Karpas-422 (cell line): ENCODE data around the gene MGAT5B. TPM values are rescaled to one million over a fixed set of nuclear protein-coding genes. Genes with fewer than 3 reads are reported as not detected.

Experiments used
- DNase-seq: peaks from one replicate; pipeline ENCODE4 v3.0.0-alpha.2; 2015
- H2AFZ ChIP-seq: fragments of 200-600 bp; sonication (generic); 2 replicates; pipeline ENCODE4 v1.6.1; 2014; ENCODE audit warnings: antibody characterized with exemption, low read length, mixed read lengths
- H3K27ac ChIP-seq: fragments of 200-600 bp; sonication (generic); 2 replicates; pipeline ENCODE4 v1.5.1; 2014; ENCODE audit warnings: mild to moderate bottlenecking, low read length, moderate library complexity
- H3K27me3 ChIP-seq: fragments of 200-600 bp; sonication (generic); 2 replicates; pipeline ENCODE4 v1.6.1; 2014; ENCODE audit warnings: low read length, mixed read lengths
- H3K36me3 ChIP-seq: fragments of 200-600 bp; sonication (generic); 2 replicates; pipeline ENCODE4 v1.6.1; 2014; ENCODE audit warnings: low read length, mixed read lengths; ENCODE audit not compliant: insufficient read depth
- H3K4me1 ChIP-seq: fragments of 200-600 bp; sonication (generic); 2 replicates; pipeline ENCODE4 v1.6.1; 2014; ENCODE audit warnings: mild to moderate bottlenecking, low read length, mixed read lengths
- H3K4me2 ChIP-seq: fragments of 200-600 bp; sonication (generic); 2 replicates; pipeline ENCODE4 v1.6.1; 2014; ENCODE audit warnings: low read length, low read depth, mild to moderate bottlenecking; ENCODE audit not compliant: poor library complexity, severe bottlenecking
- H3K4me3 ChIP-seq: fragments of 200-600 bp; sonication (generic); 2 replicates; pipeline ENCODE4 v1.5.1; 2014; ENCODE audit warnings: mild to moderate bottlenecking, antibody characterized with exemption, low read length, mixed read lengths
- H3K79me2 ChIP-seq: fragments of 200-600 bp; sonication (generic); 2 replicates; pipeline ENCODE4 v1.6.1; 2014; ENCODE audit warnings: mild to moderate bottlenecking, low read length, mixed read lengths
- H3K9ac ChIP-seq: fragments of 200-600 bp; sonication (generic); 2 replicates; pipeline ENCODE4 v1.6.0; 2014; ENCODE audit warnings: low read length
- H3K9me2 ChIP-seq: fragments of 200-600 bp; sonication (generic), shearing (Covaris generic); replicated peaks from 2 replicates; pipeline ENCODE4 v1.6.0; 2014; ENCODE audit warnings: mild to moderate bottlenecking, low read length, moderate library complexity; ENCODE audit not compliant: insufficient read depth
- H3K9me3 ChIP-seq: fragments of 300-700, 200-600 bp; sonication (generic); 2 replicates; pipeline ENCODE4 v1.6.1; 2014; ENCODE audit warnings: low read length, mixed read lengths
- H4K20me1 ChIP-seq: fragments of 200-600 bp; sonication (generic); 2 replicates; pipeline ENCODE4 v1.6.1; 2014; ENCODE audit warnings: mild to moderate bottlenecking, antibody characterized with exemption, low read length, low read depth; ENCODE audit not compliant: insufficient read depth
- total RNA-seq: library from RNA; depleted of rRNA; stranded (reverse); fragments of >200 nt; shearing (Covaris generic); gene quantifications from 2 replicates; pipeline ENCODE4 v1.2.3, GENCODE V29; 2014; ENCODE audit warnings: low replicate concordance

Gene MGAT5B
- total RNA-seq, 1 experiment from 2014 or later, result not detected

DNA sequence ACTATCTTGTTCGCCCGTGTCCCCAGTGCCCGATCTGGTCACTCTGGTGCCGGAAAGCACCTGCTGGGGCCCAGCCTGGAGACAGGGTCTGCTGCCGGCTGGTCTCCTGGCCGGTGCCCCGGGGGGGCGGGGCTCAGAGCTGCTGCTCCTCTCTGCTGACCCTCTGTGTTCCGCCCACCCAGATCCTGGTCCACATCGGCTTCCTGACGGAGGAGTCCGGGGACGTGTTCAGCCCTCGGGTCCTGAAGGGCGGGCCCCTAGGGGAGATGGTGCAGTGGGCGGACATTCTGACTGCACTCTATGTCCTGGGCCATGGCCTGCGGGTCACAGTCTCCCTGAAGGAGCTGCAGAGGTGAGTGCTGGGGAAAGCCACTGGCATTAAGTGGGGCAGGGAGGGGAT lies 37.6 kb downstream of the MGAT5B start:
- no peaks in the 10 kb centered on the region for H3K27me3 ChIP-seq
- H3K9me2 ChIP-seq, result no peaks in the 10 kb centered on the region
- H3K4me1 ChIP-seq, result no peaks in the 10 kb centered on the region
- no peaks in the 10 kb centered on the region for H3K36me3 ChIP-seq
- no peak overlapping the region for H3K9ac ChIP-seq
- H3K79me2 ChIP-seq, result no peaks in the 10 kb centered on the region
- H4K20me1 ChIP-seq, result no peaks in the 10 kb centered on the region; the same call in 1 of the 2 replicates
- H3K9me3 ChIP-seq, result no peaks in the 10 kb centered on the region
- no peak overlapping the region for H3K4me3 ChIP-seq
- no peak overlapping the region for H3K27ac ChIP-seq
- no peak overlapping the region for H3K4me2 ChIP-seq
- DNase-seq, result no peak
- H2AFZ ChIP-seq, result no peak overlapping the region

DNA sequence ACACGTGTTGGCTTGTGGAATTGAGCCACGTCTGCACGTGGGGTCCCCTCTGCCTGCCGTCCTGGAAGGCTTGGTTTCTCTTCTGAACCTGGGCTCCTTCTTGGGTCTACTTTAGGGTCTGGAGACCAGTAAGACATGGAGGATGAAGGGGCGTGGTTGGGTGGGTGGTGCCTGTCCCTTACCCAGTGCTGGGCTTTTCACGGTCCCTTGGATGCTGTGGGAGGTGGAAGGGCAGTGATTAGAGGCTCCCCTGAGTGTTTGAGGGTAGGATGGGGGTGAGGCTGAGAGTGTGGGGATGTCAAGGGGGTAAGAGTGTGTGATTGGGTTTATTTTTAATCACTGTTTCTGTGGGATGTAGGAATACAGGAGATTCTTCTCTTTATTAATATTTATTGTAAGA lies 38.3 kb downstream of the MGAT5B start:
- no peaks in the 10 kb centered on the region for H3K36me3 ChIP-seq
- H3K9me2 ChIP-seq, result no peaks in the 10 kb centered on the region
- no peak for DNase-seq
- no peak overlapping the region for H3K9ac ChIP-seq
- H2AFZ ChIP-seq, result no peak overlapping the region
- H3K27me3 ChIP-seq, result no peaks in the 10 kb centered on the region
- H3K79me2 ChIP-seq, result no peaks in the 10 kb centered on the region
- H4K20me1 ChIP-seq, result no peaks in the 10 kb centered on the region; the same call in 1 of the 2 replicates
- no peaks in the 10 kb centered on the region for H3K9me3 ChIP-seq
- no peaks in the 10 kb centered on the region for H3K4me1 ChIP-seq
- H3K27ac ChIP-seq, result no peak overlapping the region
- H3K4me3 ChIP-seq, result no peak overlapping the region
- no peak overlapping the region for H3K4me2 ChIP-seq

DNA sequence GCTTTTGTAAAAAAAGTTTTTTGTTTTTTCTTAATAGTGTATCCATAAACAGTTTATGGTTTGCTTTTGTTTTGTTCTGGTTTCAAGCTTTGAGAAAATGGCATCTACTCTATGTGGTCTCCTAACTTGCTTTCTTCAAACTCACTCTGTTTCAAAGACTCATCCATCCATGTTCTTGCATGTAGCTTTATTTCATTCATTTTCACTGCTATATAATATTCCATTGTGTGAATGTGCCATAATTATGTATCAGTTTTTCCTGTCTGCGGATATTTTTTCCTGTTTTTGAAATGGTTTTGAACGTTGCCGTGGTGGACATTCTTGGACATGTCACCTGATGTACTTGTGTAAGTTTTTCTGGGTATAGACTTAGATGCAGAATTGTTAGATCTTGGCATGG lies 39.1 kb downstream of the MGAT5B start:
- H3K27me3 ChIP-seq, result no peaks in the 10 kb centered on the region
- no peaks in the 10 kb centered on the region for H3K36me3 ChIP-seq
- no peak for DNase-seq
- no peaks in the 10 kb centered on the region for H3K79me2 ChIP-seq
- H3K9ac ChIP-seq, result no peak overlapping the region
- no peaks in the 10 kb centered on the region for H3K9me2 ChIP-seq
- no peaks in the 10 kb centered on the region for H3K9me3 ChIP-seq
- no peak overlapping the region for H2AFZ ChIP-seq
- no peaks in the 10 kb centered on the region for H3K4me1 ChIP-seq
- H3K4me2 ChIP-seq, result no peak overlapping the region
- no peak overlapping the region for H3K27ac ChIP-seq
- H3K4me3 ChIP-seq, result no peak overlapping the region
- H4K20me1 ChIP-seq, result no peaks in the 10 kb centered on the region; the same call in 1 of the 2 replicates

DNA sequence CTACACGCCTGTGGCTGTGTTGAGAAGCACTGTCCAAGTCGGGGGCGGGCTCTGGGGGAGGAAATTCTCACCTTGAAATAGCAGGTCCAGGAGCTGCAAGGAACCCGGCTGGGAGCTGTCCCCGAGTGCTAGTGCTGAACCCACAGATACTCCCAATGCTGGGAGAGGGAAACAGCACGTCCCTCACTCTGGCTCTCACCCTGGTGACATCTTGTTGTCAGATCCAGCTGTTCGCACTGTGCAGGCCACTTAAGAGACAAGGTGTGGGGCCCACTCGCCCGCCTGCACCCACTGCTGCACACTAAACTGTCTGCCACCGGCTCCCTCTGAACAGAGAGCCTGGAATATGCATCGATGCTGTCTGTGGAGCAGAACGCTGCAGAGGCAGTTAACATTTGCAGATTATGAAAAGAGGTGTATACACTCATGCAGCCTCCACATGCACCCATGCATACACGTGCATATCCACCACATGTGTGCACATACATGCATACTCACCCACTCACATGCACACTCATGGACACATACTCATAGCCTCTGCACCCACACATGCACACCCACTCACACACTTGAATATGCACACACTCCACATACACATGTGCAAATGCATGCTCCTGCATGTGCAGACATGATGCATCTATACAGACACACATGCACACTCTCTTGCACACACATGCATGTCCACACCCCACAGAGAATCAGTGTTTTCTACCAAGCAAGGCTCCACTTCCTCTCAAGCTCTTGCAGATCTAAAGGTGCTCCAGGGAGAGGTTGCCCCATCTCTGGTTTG lies 42.0 kb downstream of the MGAT5B start:
- no peaks in the 10 kb centered on the region for H3K4me1 ChIP-seq
- no peak overlapping the region for H3K27ac ChIP-seq
- H3K9ac ChIP-seq, result no peak overlapping the region
- no peaks in the 10 kb centered on the region for H3K9me2 ChIP-seq
- peak; percentile 77 for DNase-seq
- no peak overlapping the region for H2AFZ ChIP-seq
- H3K4me2 ChIP-seq, result no peak overlapping the region
- no peaks in the 10 kb centered on the region for H3K36me3 ChIP-seq
- H3K4me3 ChIP-seq, result no peak overlapping the region
- H3K9me3 ChIP-seq, result no peaks in the 10 kb centered on the region
- H4K20me1 ChIP-seq, result no peaks in the 10 kb centered on the region; the same call in 1 of the 2 replicates
- no peaks in the 10 kb centered on the region for H3K79me2 ChIP-seq
- H3K27me3 ChIP-seq, result no peaks in the 10 kb centered on the region

DNA sequence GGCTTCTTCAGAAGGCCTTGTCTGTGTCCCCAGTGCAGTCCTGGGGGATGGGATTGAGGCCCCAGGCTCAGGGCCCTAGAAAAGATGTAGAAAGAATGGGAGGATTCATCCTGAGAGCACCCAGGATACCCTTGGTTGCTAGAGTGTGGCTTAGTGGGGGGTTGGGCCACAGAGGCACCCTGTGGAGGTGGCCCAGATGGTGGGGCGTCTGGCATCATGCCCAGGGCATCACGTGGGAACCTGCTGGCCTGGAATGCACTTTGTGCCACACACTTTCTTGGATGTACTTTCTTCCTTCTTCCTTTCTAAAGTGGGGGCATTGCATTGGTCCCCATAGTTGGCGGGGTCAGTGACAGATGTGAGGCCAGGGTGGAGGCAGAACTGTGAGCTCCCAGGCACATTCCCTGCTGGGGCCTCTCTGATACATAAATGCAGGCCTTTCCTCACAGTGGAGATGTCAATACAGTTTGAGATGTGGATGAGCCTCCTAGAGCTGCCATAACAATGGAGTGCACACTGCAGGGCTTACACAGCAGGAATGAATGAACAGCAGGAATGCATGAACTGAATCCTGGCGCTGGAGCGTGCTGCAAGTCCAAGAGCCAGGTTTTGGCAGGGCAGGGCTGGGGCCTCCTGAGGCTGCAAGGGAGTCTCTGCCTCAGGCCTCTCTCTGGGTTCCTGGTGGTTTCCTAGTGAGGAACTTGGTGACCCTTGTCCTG lies 43.3 kb downstream of the MGAT5B start:
- Histone ChIP-seq H3K27ac (no peak overlapping the region), H3K9me3 (no peaks in the 10 kb centered on the region), H3K4me3 (no peak overlapping the region), H3K79me2 (no peaks in the 10 kb centered on the region), H4K20me1 (no peaks in the 10 kb centered on the region; the same call in 1 of the 2 replicates), H3K27me3 (no peaks in the 10 kb centered on the region), H3K9me2 (no peaks in the 10 kb centered on the region), H3K4me1 (no peaks in the 10 kb centered on the region), H2AFZ (no peak overlapping the region), H3K9ac (no peak overlapping the region), H3K4me2 (no peak overlapping the region), H3K36me3 (no peaks in the 10 kb centered on the region)
- no peak for DNase-seq

DNA sequence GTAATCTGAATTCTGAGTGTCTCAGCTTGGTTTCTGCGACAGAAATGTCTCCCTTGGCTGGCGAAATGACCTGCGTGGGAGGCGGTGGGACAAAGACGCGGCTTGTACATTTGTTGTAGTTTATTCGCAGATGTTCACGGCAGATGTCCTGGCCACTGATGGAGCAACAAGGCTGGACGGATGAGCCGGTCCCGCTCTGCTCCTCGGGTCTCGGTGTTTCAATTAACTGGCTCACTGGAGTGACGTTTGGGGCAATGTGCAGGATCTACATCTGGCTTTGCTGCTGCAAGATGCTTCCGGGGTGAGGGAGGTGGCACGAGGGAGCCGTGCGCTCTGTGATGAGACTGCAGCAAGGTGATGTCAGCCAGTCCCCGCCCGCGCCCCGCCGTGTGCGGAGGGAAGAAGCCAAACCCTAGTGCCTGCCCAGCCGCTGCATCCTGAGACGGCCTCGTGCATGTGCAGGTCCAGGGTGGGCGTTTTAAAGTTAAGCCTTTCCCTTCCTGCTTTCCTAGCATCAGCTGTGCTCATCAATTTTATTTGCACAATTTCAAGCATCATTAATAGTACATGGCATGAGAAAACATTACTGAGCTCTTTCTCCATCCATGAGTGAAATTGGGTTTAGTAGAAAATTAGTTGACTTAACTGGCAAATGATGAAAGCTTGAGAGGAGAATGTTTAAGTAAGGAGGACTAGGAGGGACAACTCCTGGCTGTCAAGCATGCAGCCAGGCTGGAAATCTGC lies 44.4 kb downstream of the MGAT5B start:
- H3K4me2 ChIP-seq, result no peak overlapping the region
- H3K4me1 ChIP-seq, result no peaks in the 10 kb centered on the region
- DNase-seq, result no peak
- no peak overlapping the region for H3K9ac ChIP-seq
- H3K36me3 ChIP-seq, result no peaks in the 10 kb centered on the region
- H3K9me3 ChIP-seq, result no peaks in the 10 kb centered on the region
- H3K4me3 ChIP-seq, result no peak overlapping the region
- H3K9me2 ChIP-seq, result no peaks in the 10 kb centered on the region
- H2AFZ ChIP-seq, result no peak overlapping the region
- no peak overlapping the region for H3K27ac ChIP-seq
- no peaks in the 10 kb centered on the region for H3K79me2 ChIP-seq
- H4K20me1 ChIP-seq, result no peaks in the 10 kb centered on the region; the same call in 1 of the 2 replicates
- no peaks in the 10 kb centered on the region for H3K27me3 ChIP-seq

DNA sequence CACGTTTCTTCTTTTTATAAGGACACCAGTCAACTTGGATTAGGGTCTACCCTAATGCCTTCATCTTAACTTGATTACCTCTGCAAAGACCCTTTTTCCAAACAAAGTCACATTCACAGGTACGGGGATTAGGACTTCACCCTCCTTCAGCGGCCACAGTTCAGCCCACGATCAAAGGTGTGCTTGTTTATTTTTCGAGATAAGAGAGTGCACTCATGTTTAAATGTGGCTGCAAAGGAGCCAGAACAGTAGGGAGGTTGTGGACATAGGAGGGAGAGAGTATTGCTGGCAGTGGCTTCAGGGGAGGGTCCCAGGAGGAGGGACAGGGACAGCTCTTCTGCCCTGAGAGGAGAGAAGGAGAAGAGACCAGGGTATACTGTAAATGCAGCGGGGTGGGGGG lies 46.7 kb downstream of the MGAT5B start:
- no peak overlapping the region for H2AFZ ChIP-seq
- H4K20me1 ChIP-seq, result no peaks in the 10 kb centered on the region; the same call in 1 of the 2 replicates
- DNase-seq, result no peak
- H3K9ac ChIP-seq, result no peak overlapping the region
- H3K36me3 ChIP-seq, result no peaks in the 10 kb centered on the region
- no peaks in the 10 kb centered on the region for H3K4me1 ChIP-seq
- H3K27ac ChIP-seq, result no peak overlapping the region
- no peaks in the 10 kb centered on the region for H3K79me2 ChIP-seq
- H3K27me3 ChIP-seq, result no peaks in the 10 kb centered on the region
- no peaks in the 10 kb centered on the region for H3K9me3 ChIP-seq
- H3K9me2 ChIP-seq, result no peaks in the 10 kb centered on the region
- no peak overlapping the region for H3K4me3 ChIP-seq
- no peak overlapping the region for H3K4me2 ChIP-seq
